ENCODE measurements around the gene ANXA2R.

- no peak for TF ChIP-seq CTCF (IDR thresholded peaks at IDR 0.05; ENCODE audit: poor library complexity, severe bottlenecking)
- TF ChIP-seq TAF1 (IDR thresholded peaks at IDR 0.05; ENCODE audit: low read depth), result no peak
- TF ChIP-seq POLR2AphosphoS5 (IDR thresholded peaks at IDR 0.05), result no peak
- no peak for TF ChIP-seq EP300 (conservative IDR thresholded peaks at IDR 0.05; ENCODE audit: poor library complexity, severe bottlenecking)
- no peak for TF ChIP-seq SMC3 (conservative IDR thresholded peaks at IDR 0.05; ENCODE audit: poor library complexity)
- no peak for TF ChIP-seq RAD21 (conservative IDR thresholded peaks at IDR 0.05)
- no peak for TF ChIP-seq REST (IDR thresholded peaks at IDR 0.05; ENCODE audit: borderline replicate concordance)
Observed at GRCh38 chr5:43046474-43046873, 6.4 kb upstream of the ANXA2R start.

All from neural cell (in vitro differentiated cells).